ENCODE results near the gene CXCL3.

GRCh38 chr4:74038086-74038424 lies 434 bp downstream of the CXCL3 start:
- TF ChIP-seq CTCF (IDR thresholded peaks at IDR 0.05) (no peak), POLR2A (IDR thresholded peaks at IDR 0.05) (no peak)
